Adrenal gland (tissue), 5 donors: ENCODE measurements around the gene SEZ6L2.

Source experiments
- CTCF ChIP-seq, 6 experiments: fragments of 450-650 bp in 4 of 6; fragments of 200-600 bp in 2 of 6; sonication (generic) in 1 of 6; IDR thresholded peaks; 1 replicate in 5 of 6; 2 replicates in 1 of 6; pipeline versions ENCODE4 v1.5.1 to v1.8.0; 2016 to 2021; ENCODE audit warnings: antibody characterized with exemption in 6 of 6, mild to moderate bottlenecking in 2 of 6, moderate library complexity in 1 of 6
- POLR2A ChIP-seq, 2 donors: fragments of 450-650 bp; IDR thresholded peaks; one replicate each; pipeline ENCODE4 v1.6.1; 2017; ENCODE audit warnings: antibody characterized with exemption in 2 of 2, mild to moderate bottlenecking in 2 of 2, moderate library complexity in 1 of 2
- donor health status: DM: no; HTN: no; CAD: no.

GRCh38 chr16:29900102-29900887 is 945 bp upstream of the SEZ6L2 start, which contains the start of gene ASPHD1:
- TF ChIP-seq CTCF (IDR thresholded peaks at IDR 0.05) (no peak), POLR2A (IDR thresholded peaks at IDR 0.05) (no peak)
